ENCODE results near the gene AMN. TPM values are rescaled to one million over a fixed set of nuclear protein-coding genes. Genes with fewer than 3 reads are reported as not detected.

AMN gene
- polyA plus RNA-seq, 1 of the 3 experiments (the other 2 are of a cell fraction): 0.03 TPM

DNA sequence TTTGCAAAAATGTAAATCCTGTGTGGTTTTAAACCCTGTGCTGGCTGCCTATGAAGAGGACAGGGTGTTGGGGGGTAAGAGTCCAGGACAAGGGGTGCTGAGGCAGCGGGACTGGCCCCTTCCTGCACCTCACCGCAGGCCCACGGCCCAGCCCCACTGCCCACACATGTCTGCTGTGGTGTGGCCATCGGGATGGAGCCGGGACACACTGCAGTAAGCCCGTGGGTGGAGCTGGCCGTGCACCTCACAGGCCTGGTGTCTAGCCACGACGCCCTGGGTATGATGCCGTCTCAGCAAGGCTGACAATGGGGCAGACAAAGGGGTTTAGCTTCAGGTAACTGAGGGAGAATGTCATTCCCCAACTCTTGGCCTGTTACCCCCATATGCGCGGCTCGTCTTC, 19.6 kb downstream of the AMN start (continued):
- TF ChIP-seq, protein P1, sequence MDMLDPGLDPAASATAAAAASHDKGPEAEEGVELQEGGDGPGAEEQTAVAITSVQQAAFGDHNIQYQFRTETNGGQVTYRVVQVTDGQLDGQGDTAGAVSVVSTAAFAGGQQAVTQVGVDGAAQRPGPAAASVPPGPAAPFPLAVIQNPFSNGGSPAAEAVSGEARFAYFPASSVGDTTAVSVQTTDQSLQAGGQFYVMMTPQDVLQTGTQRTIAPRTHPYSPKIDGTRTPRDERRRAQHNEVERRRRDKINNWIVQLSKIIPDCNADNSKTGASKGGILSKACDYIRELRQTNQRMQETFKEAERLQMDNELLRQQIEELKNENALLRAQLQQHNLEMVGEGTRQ (IDR thresholded peaks at IDR 0.05; ENCODE audit: borderline replicate concordance, low read depth, low read length): no peak
- TF ChIP-seq NFIC (IDR thresholded peaks at IDR 0.05; ENCODE audit: borderline replicate concordance) (no peak), SMC3 (IDR thresholded peaks at IDR 0.05; ENCODE audit: low read depth, low read length) (no peak)

DNA sequence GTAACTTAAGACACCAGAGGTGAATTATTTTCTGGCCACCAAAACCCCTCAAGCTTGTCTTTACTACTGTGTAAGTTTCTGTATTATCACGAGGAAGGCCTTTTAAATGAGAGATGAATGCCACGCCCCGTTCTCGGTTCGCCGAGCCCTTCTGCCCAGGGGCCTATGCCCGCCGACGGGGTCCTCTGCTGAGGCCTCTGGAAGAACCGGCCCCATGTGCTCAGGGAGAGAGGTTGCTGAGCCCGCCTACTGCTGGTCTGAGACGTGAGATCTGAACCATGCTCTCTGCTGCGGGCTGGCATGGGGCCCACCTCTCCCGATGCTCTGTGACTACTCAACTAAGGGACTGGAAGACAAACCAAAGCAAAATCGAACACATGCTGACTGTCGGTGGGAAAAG, 21.0 kb downstream of the AMN start:
- Histone ChIP-seq H2AFZ (ENCODE audit: low read depth) (no peak overlapping the region), H3K9me3 (no peaks in the 10 kb centered on the region), H3K4me1 (ENCODE audit: control insufficient read depth in 1 of 2, insufficient read depth in 2 of 2, low read depth in 1 of 2, low read length in 1 of 2) (peaks cover 0 to 4% of the 10 kb centered on the region in 2 experiments; a peak in 1 of 4 replicates), H3K27me3 (ENCODE audit: insufficient read depth) (no peaks in the 10 kb centered on the region), H3K27ac (ENCODE audit: low read depth in 2 of 2, low read length in 1 of 2) (no peak overlapping the region), H3F3A (replicated peaks; ENCODE audit: insufficient read depth) (no peaks in the 10 kb centered on the region), H3K36me3 (replicated peaks in 1 of 2; ENCODE audit: control insufficient read depth in 1 of 2, insufficient read depth in 2 of 2, low read length in 1 of 2) (peaks cover 21 to 83% of the 10 kb centered on the region in 2 experiments), H3K79me2 (ENCODE audit: insufficient read depth) (no peaks in the 10 kb centered on the region), H3K9me2 (no peaks in the 10 kb centered on the region), H4K20me1 (ENCODE audit: insufficient read depth) (no peaks in the 10 kb centered on the region), H3K4me3 (ENCODE audit: low read depth in 2 of 2, low read length in 1 of 2) (no peak overlapping the region), H3K4me2 (no peak overlapping the region), H3K9ac (no peak overlapping the region)
- WGBS (ENCODE audit: low lambda C conversion rate): 96% methylated on average over 16 of the region's 16 CpGs
- DNase-seq: no peak
- CTCF ChIA-PET: no interaction called here
- POLR2A ChIA-PET: no interaction called here
- no peak for TF ChIP-seq SMC3 (IDR thresholded peaks at IDR 0.05; ENCODE audit: low read depth, low read length)
- no peak for TF ChIP-seq GABPA (IDR thresholded peaks at IDR 0.05; ENCODE audit: low read depth)
- no peak for TF ChIP-seq TAF1 (IDR thresholded peaks at IDR 0.05; ENCODE audit: borderline replicate concordance, low read depth, low read length)
- TF ChIP-seq EZH2phosphoT487 (IDR thresholded peaks at IDR 0.05; ENCODE audit: borderline replicate concordance, low read depth): no peak
- no peak for TF ChIP-seq JUND (IDR thresholded peaks at IDR 0.05)
- no peak for TF ChIP-seq EP300 (IDR thresholded peaks at IDR 0.05; ENCODE audit: borderline replicate concordance in 1 of 2, low read depth in 1 of 2, low read length in 1 of 2)
- TF ChIP-seq POLR2AphosphoS5 (IDR thresholded peaks at IDR 0.05; ENCODE audit: low read depth, low read length): no peak
- TF ChIP-seq YY1 (IDR thresholded peaks at IDR 0.05; ENCODE audit: low read depth): no peak
- no peak for TF ChIP-seq NFIC (IDR thresholded peaks at IDR 0.05; ENCODE audit: borderline replicate concordance)
- TF ChIP-seq MEF2A (IDR thresholded peaks at IDR 0.05; ENCODE audit: borderline replicate concordance, low read depth): no peak
- TF ChIP-seq, protein P2, sequence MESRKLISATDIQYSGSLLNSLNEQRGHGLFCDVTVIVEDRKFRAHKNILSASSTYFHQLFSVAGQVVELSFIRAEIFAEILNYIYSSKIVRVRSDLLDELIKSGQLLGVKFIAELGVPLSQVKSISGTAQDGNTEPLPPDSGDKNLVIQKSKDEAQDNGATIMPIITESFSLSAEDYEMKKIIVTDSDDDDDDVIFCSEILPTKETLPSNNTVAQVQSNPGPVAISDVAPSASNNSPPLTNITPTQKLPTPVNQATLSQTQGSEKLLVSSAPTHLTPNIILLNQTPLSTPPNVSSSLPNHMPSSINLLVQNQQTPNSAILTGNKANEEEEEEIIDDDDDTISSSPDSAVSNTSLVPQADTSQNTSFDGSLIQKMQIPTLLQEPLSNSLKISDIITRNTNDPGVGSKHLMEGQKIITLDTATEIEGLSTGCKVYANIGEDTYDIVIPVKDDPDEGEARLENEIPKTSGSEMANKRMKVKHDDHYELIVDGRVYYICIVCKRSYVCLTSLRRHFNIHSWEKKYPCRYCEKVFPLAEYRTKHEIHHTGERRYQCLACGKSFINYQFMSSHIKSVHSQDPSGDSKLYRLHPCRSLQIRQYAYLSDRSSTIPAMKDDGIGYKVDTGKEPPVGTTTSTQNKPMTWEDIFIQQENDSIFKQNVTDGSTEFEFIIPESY (IDR thresholded peaks at IDR 0.05; ENCODE audit: borderline replicate concordance, low read depth): no peak
- no peak for TF ChIP-seq RXRA (IDR thresholded peaks at IDR 0.05; ENCODE audit: borderline replicate concordance, low read depth)
- no peak for TF ChIP-seq FOSL2 (IDR thresholded peaks at IDR 0.05; ENCODE audit: borderline replicate concordance, low read depth)
- TF ChIP-seq NRF1 (IDR thresholded peaks at IDR 0.05; ENCODE audit: low read depth, low read length): no peak
- TF ChIP-seq, protein P1 (IDR thresholded peaks at IDR 0.05; ENCODE audit: borderline replicate concordance, low read depth, low read length): no peak
- no peak for TF ChIP-seq SIN3A (IDR thresholded peaks at IDR 0.05; ENCODE audit: borderline replicate concordance, low read depth, low read length)
- no peak for TF ChIP-seq TEAD4 (IDR thresholded peaks at IDR 0.05; ENCODE audit: borderline replicate concordance, insufficient read depth)
- TF ChIP-seq, protein P3, sequence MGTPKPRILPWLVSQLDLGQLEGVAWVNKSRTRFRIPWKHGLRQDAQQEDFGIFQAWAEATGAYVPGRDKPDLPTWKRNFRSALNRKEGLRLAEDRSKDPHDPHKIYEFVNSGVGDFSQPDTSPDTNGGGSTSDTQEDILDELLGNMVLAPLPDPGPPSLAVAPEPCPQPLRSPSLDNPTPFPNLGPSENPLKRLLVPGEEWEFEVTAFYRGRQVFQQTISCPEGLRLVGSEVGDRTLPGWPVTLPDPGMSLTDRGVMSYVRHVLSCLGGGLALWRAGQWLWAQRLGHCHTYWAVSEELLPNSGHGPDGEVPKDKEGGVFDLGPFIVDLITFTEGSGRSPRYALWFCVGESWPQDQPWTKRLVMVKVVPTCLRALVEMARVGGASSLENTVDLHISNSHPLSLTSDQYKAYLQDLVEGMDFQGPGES (IDR thresholded peaks at IDR 0.05; ENCODE audit: low read depth, low read length): no peak
